SJSA1 (cell line): Measurements from ENCODE around the gene SRP9. TPM values are rescaled to one million over a fixed set of nuclear protein-coding genes. Genes with fewer than 3 reads are reported as not detected.

Experiments
- DNase-seq, 2 experiments: peaks; one replicate each; pipeline ENCODE4 v3.0.0-alpha.2; 2015 to 2020; ENCODE audit warnings: low spot score in 2 of 2, low read depth in 1 of 2
- H3K27ac ChIP-seq: fragments of 250-450 bp; sonication (Bioruptor Pico); 2 replicates; pipeline ENCODE4 v1.5.1; 2020; ENCODE audit warnings: mild to moderate bottlenecking, moderate library complexity
- H3K27me3 ChIP-seq: fragments of 250-450 bp; sonication (Bioruptor Pico); replicated peaks from 2 replicates; pipeline ENCODE4 v1.5.1; 2020; ENCODE audit warnings: mild to moderate bottlenecking, moderate library complexity
- H3K36me3 ChIP-seq: fragments of 250-450 bp; sonication (Bioruptor Pico); 2 replicates; pipeline ENCODE4 v1.5.1; 2020; ENCODE audit warnings: mild to moderate bottlenecking
- H3K4me1 ChIP-seq: fragments of 250-450 bp; sonication (Bioruptor Pico); replicated peaks from 2 replicates; pipeline ENCODE4 v1.6.1; 2021; ENCODE audit warnings: mild to moderate bottlenecking
- H3K4me3 ChIP-seq: fragments of 250-450 bp; sonication (Bioruptor Pico); 2 replicates; pipeline ENCODE4 v1.5.1; 2020; ENCODE audit warnings: mild to moderate bottlenecking
- H3K9me3 ChIP-seq: fragments of 250-450 bp; sonication (Bioruptor Pico); replicated peaks from 2 replicates; pipeline ENCODE4 v1.5.1; 2020; ENCODE audit warnings: mild to moderate bottlenecking
- total RNA-seq: library from RNA; depleted of rRNA; stranded (reverse); fragments of >200 nt; shearing (Covaris generic); gene quantifications from 2 replicates; pipeline ENCODE4 v1.2.3, GENCODE V29; 2014; rRNA removed

SRP9 gene
- total RNA-seq: 735 and 762 TPM in 2 replicates

- H3K36me3 ChIP-seq: peaks cover 27% of the 10 kb centered on the region
- H3K4me1 ChIP-seq: peaks cover 54% of the 10 kb centered on the region
- peak; percentile 97 to 99 for DNase-seq
- no peaks in the 10 kb centered on the region for H3K9me3 ChIP-seq
- H3K27me3 ChIP-seq: no peaks in the 10 kb centered on the region
- peak within 1 kb of the TSS; percentile 63 for H3K4me3 ChIP-seq
- H3K27ac ChIP-seq: peak within 1 kb of the TSS; percentile 94
These were observed at the start of gene SRP9 for GRCh38 chr1:225777583-225778336. SRP9 (plus strand) TSS chr1:225777826; CDS start chr1:225777941, 115 bp downstream.

GRCh38 chr1:225731491-225731890 lies 46.1 kb upstream of the SRP9 start:
- Histone ChIP-seq H3K9me3 (no peaks in the 10 kb centered on the region), H3K27ac (no peak overlapping the region), H3K27me3 (no peaks in the 10 kb centered on the region), H3K4me1 (peaks cover 18% of the 10 kb centered on the region), H3K36me3 (no peaks in the 10 kb centered on the region), H3K4me3 (no peak overlapping the region)
- DNase-seq: no peak

- no peak overlapping the region for H3K27ac ChIP-seq
- no peaks in the 10 kb centered on the region for H3K9me3 ChIP-seq
- no peaks in the 10 kb centered on the region for H3K36me3 ChIP-seq
- no peak for DNase-seq
- H3K4me3 ChIP-seq: no peak overlapping the region
- no peaks in the 10 kb centered on the region for H3K27me3 ChIP-seq
- peaks cover 32% of the 10 kb centered on the region for H3K4me1 ChIP-seq
These were observed 44.4 kb upstream of the SRP9 start for GRCh38 chr1:225733254-225733653.

GRCh38 chr1:225735252-225736149 lies 42.1 kb upstream of the SRP9 start:
- H3K27ac ChIP-seq: peak overlapping the region; percentile 84
- H3K4me3 ChIP-seq: no peak overlapping the region
- DNase-seq: peak; percentile 89 to 91
- H3K4me1 ChIP-seq: peaks cover 43% of the 10 kb centered on the region
- H3K36me3 ChIP-seq: no peaks in the 10 kb centered on the region
- no peaks in the 10 kb centered on the region for H3K27me3 ChIP-seq
- H3K9me3 ChIP-seq: no peaks in the 10 kb centered on the region

GRCh38 chr1:225736437-225737098 lies 41.1 kb upstream of the SRP9 start:
- Histone ChIP-seq H3K4me1 (peaks cover 43% of the 10 kb centered on the region), H3K27ac (peak overlapping the region; percentile 84), H3K4me3 (no peak overlapping the region), H3K9me3 (no peaks in the 10 kb centered on the region), H3K36me3 (no peaks in the 10 kb centered on the region), H3K27me3 (no peaks in the 10 kb centered on the region)
- DNase-seq: no peak

- Histone ChIP-seq H3K27me3 (no peaks in the 10 kb centered on the region), H3K4me3 (no peak overlapping the region), H3K27ac (peak overlapping the region; percentile 84; the same call in 1 of the 2 replicates), H3K9me3 (no peaks in the 10 kb centered on the region), H3K4me1 (peaks cover 43% of the 10 kb centered on the region), H3K36me3 (no peaks in the 10 kb centered on the region)
- no peak for DNase-seq
These were observed 40.5 kb upstream of the SRP9 start for GRCh38 chr1:225737161-225737560.

- H3K27ac ChIP-seq: no peak overlapping the region
- no peaks in the 10 kb centered on the region for H3K36me3 ChIP-seq
- H3K9me3 ChIP-seq: no peaks in the 10 kb centered on the region
- no peaks in the 10 kb centered on the region for H3K27me3 ChIP-seq
- peaks cover 43% of the 10 kb centered on the region for H3K4me1 ChIP-seq
- no peak overlapping the region for H3K4me3 ChIP-seq
- DNase-seq: no peak
These were observed 39.8 kb upstream of the SRP9 start for GRCh38 chr1:225737866-225738265.

GRCh38 chr1:225738763-225739162 lies 38.9 kb upstream of the SRP9 start:
- no peaks in the 10 kb centered on the region for H3K9me3 ChIP-seq
- peaks cover 43% of the 10 kb centered on the region for H3K4me1 ChIP-seq
- H3K4me3 ChIP-seq: no peak overlapping the region
- H3K36me3 ChIP-seq: no peaks in the 10 kb centered on the region
- H3K27me3 ChIP-seq: no peaks in the 10 kb centered on the region
- DNase-seq: peak; percentile 27 to 65
- H3K27ac ChIP-seq: no peak overlapping the region

- no peaks in the 10 kb centered on the region for H3K27me3 ChIP-seq
- H3K4me1 ChIP-seq: peaks cover 43% of the 10 kb centered on the region
- H3K9me3 ChIP-seq: no peaks in the 10 kb centered on the region
- H3K4me3 ChIP-seq: no peak overlapping the region
- no peak for DNase-seq
- H3K27ac ChIP-seq: no peak overlapping the region
- H3K36me3 ChIP-seq: no peaks in the 10 kb centered on the region
These were observed 38.0 kb upstream of the SRP9 start for GRCh38 chr1:225739542-225740107.

- H3K27me3 ChIP-seq: no peaks in the 10 kb centered on the region
- no peak overlapping the region for H3K27ac ChIP-seq
- no peak for DNase-seq
- H3K36me3 ChIP-seq: no peaks in the 10 kb centered on the region
- peaks cover 17% of the 10 kb centered on the region for H3K4me1 ChIP-seq
- no peak overlapping the region for H3K4me3 ChIP-seq
- H3K9me3 ChIP-seq: no peaks in the 10 kb centered on the region
These were observed 32.9 kb upstream of the SRP9 start for GRCh38 chr1:225744745-225745144.

GRCh38 chr1:225745273-225745672 lies 32.4 kb upstream of the SRP9 start:
- Histone ChIP-seq H3K9me3 (no peaks in the 10 kb centered on the region), H3K4me3 (no peak overlapping the region), H3K27me3 (no peaks in the 10 kb centered on the region), H3K36me3 (no peaks in the 10 kb centered on the region), H3K4me1 (peaks cover 17% of the 10 kb centered on the region), H3K27ac (no peak overlapping the region)
- DNase-seq: no peak

- Histone ChIP-seq H3K4me3 (peak overlapping the region; percentile 33), H3K36me3 (no peaks in the 10 kb centered on the region), H3K4me1 (peaks cover 17% of the 10 kb centered on the region), H3K27ac (peak overlapping the region; percentile 88), H3K9me3 (no peaks in the 10 kb centered on the region), H3K27me3 (no peaks in the 10 kb centered on the region)
- peak; percentile 68 to 79 for DNase-seq
These were observed 31.1 kb upstream of the SRP9 start for GRCh38 chr1:225746361-225747179.

GRCh38 chr1:225747566-225747965 lies 30.1 kb upstream of the SRP9 start:
- Histone ChIP-seq H3K36me3 (no peaks in the 10 kb centered on the region), H3K4me1 (peaks cover 17% of the 10 kb centered on the region), H3K4me3 (no peak overlapping the region), H3K9me3 (no peaks in the 10 kb centered on the region), H3K27ac (peak overlapping the region; percentile 88; the same call in 1 of the 2 replicates), H3K27me3 (no peaks in the 10 kb centered on the region)
- no peak for DNase-seq
